H1 (cell line): ENCODE measurements around the gene BGN. TPM values are rescaled to one million over a fixed set of nuclear protein-coding genes. Genes with fewer than 3 reads are reported as not detected.

Source experiments
- CTCF ChIA-PET: fragments of 300-600 bp; sonication (Branson Sonifier 250); formaldehyde crosslinking; loops from one replicate; lab custom pipeline; 2021; ENCODE audit not compliant: partially characterized antibody; lab: Charles Lee
- POLR2A ChIA-PET: fragments of 300-600 bp; sonication (Branson Sonifier 250); formaldehyde crosslinking; loops from one replicate; lab custom pipeline; 2021; ENCODE audit warnings: inconsistent platforms; ENCODE audit not compliant: partially characterized antibody; lab: Charles Lee
- DNase-seq, 2 experiments: peaks; one replicate each; pipeline versions ENCODE4 v3.0.0 to v3.0.0-alpha.2; 2010 to 2022; ENCODE audit warnings: low spot score in 2 of 2, low read depth in 1 of 2, mixed read lengths in 1 of 2
- FAIRE-seq: peaks from 2 replicates; lab custom pipeline; 2011; peaks lifted over from hg19 to GRCh38; lab: Jason Lieb, UNC
- H2AFZ ChIP-seq: 2 replicates; pipeline ENCODE4 v1.8.1; 2012; ENCODE audit warnings: low read length, inconsistent platforms
- H2AK5ac ChIP-seq: 2 replicates; pipeline ENCODE4 v1.6.1; 2013; ENCODE audit warnings: low read depth, low read length
- H2BK120ac ChIP-seq: replicated peaks from 2 replicates; pipeline ENCODE3; 2013; ENCODE audit warnings: low read depth, low read length, inconsistent platforms
- H2BK12ac ChIP-seq: 2 replicates; pipeline ENCODE4 v1.6.1; 2013; ENCODE audit warnings: low read depth, low read length
- H2BK15ac ChIP-seq: 2 replicates; pipeline ENCODE4 v1.6.1; 2013; ENCODE audit warnings: low read length
- H2BK20ac ChIP-seq: 2 replicates; pipeline ENCODE4 v1.6.1; 2013; ENCODE audit warnings: low read length
- H2BK5ac ChIP-seq: 2 replicates; pipeline ENCODE4 v1.6.1; 2013; ENCODE audit warnings: low read depth, low read length
- H3K14ac ChIP-seq: 2 replicates; pipeline ENCODE4 v1.6.1; 2013; ENCODE audit warnings: inconsistent platforms; ENCODE audit not compliant: insufficient read length
- H3K18ac ChIP-seq: 2 replicates; pipeline ENCODE4 v1.6.1; 2013; ENCODE audit warnings: low read length; ENCODE audit errors: extremely low read depth
- H3K23ac ChIP-seq: 2 replicates; pipeline ENCODE4 v1.6.1; 2013; ENCODE audit warnings: inconsistent platforms; ENCODE audit not compliant: insufficient read length
- H3K23me2 ChIP-seq: 2 replicates; pipeline ENCODE4 v1.6.1; 2013; ENCODE audit warnings: low read depth, low read length
- H3K27ac ChIP-seq: 2 replicates; pipeline ENCODE4 v1.6.1; 2011; ENCODE audit warnings: low read depth, low read length, inconsistent platforms
- H3K27me3 ChIP-seq, 4 experiments: replicated peaks in 1 of 4; 1 replicate in 1 of 4; 2 replicates in 3 of 4; pipeline versions ENCODE4 v1.6.1 to v1.8.1; 2011 to 2013; ENCODE audit warnings: low read length in 3 of 4, mild to moderate bottlenecking in 3 of 4, inconsistent platforms in 2 of 4, mixed read lengths in 2 of 4, moderate library complexity in 1 of 4; ENCODE audit not compliant: control insufficient read depth in 3 of 4, insufficient read depth in 3 of 4; ENCODE audit errors: extremely low read depth in 1 of 4
- H3K36me3 ChIP-seq, 4 experiments: 2 replicates each; pipeline versions ENCODE4 v1.6.1 to v1.8.1; 2011 to 2013; ENCODE audit warnings: mild to moderate bottlenecking in 4 of 4, low read length in 3 of 4, moderate library complexity in 2 of 4, control low read depth in 1 of 4, inconsistent platforms in 1 of 4; ENCODE audit not compliant: insufficient read depth in 4 of 4, control insufficient read depth in 2 of 4
- H3K4ac ChIP-seq: replicated peaks from 2 replicates; pipeline ENCODE3; 2013; ENCODE audit warnings: low read length, low read depth, mixed read lengths, inconsistent platforms; ENCODE audit not compliant: insufficient read length
- H3K4me1 ChIP-seq, 4 experiments: replicated peaks in 1 of 4; 1 replicate in 1 of 4; 2 replicates in 3 of 4; pipeline versions ENCODE4 v1.6.1 to v1.8.1; 2011 to 2013; ENCODE audit warnings: low read length in 3 of 4, inconsistent platforms in 2 of 4, mixed read lengths in 1 of 4; ENCODE audit not compliant: insufficient read depth in 4 of 4, control insufficient read depth in 3 of 4
- H3K4me2 ChIP-seq, 2 experiments: 2 replicates each; pipeline versions ENCODE4 v1.6.1 to v1.8.1; 2011 to 2013; ENCODE audit warnings: low read depth in 2 of 2, low read length in 2 of 2, control low read depth in 1 of 2, inconsistent platforms in 1 of 2, mild to moderate bottlenecking in 1 of 2; ENCODE audit not compliant: insufficient read depth in 1 of 2
- H3K4me3 ChIP-seq, 4 experiments: fragments of 200-600, 300-600 bp in 1 of 4; sonication (generic), shearing (Covaris generic), sonication (Bioruptor Twin) in 1 of 4; 2 replicates each; pipeline versions ENCODE4 v1.5.1 to v1.8.1; 2011 to 2016; ENCODE audit warnings: low read length in 4 of 4, low read depth in 3 of 4, control low read depth in 2 of 4, inconsistent platforms in 2 of 4, mild to moderate bottlenecking in 2 of 4, mixed read lengths in 1 of 4, moderate library complexity in 1 of 4; ENCODE audit not compliant: insufficient read depth in 2 of 4; ENCODE audit errors: extremely low read depth in 1 of 4
- H3K56ac ChIP-seq: replicated peaks from 2 replicates; pipeline ENCODE3; 2013; ENCODE audit warnings: low read depth, mild to moderate bottlenecking, mixed read lengths, low read length, inconsistent platforms; ENCODE audit not compliant: insufficient read length
- H3K79me1 ChIP-seq: 2 replicates; pipeline ENCODE4 v1.6.1; 2013; ENCODE audit warnings: low read depth, low read length, control low read depth
- H3K79me2 ChIP-seq, 2 experiments: 2 replicates each; pipeline versions ENCODE4 v1.6.1 to v1.8.1; 2012 to 2013; ENCODE audit warnings: low read length in 2 of 2, mild to moderate bottlenecking in 2 of 2, inconsistent platforms in 1 of 2; ENCODE audit not compliant: insufficient read depth in 2 of 2, control insufficient read depth in 1 of 2
- H3K9ac ChIP-seq, 4 experiments: replicated peaks in 1 of 4; 1 replicate in 1 of 4; 2 replicates in 3 of 4; pipeline versions ENCODE4 v1.6.1 to v1.8.1; 2011 to 2013; ENCODE audit warnings: low read depth in 3 of 4, low read length in 3 of 4, control low read depth in 2 of 4, mild to moderate bottlenecking in 2 of 4, moderate library complexity in 2 of 4, inconsistent platforms in 1 of 4; ENCODE audit errors: extremely low read depth in 1 of 4
- H3K9me3 ChIP-seq, 2 experiments: 2 replicates each; pipeline versions ENCODE4 v1.6.1 to v1.8.1; 2012 to 2013; ENCODE audit warnings: mild to moderate bottlenecking in 2 of 2, moderate library complexity in 2 of 2, control low read depth in 1 of 2, inconsistent platforms in 1 of 2, low read depth in 1 of 2, low read length in 1 of 2, mixed read lengths in 1 of 2; ENCODE audit not compliant: insufficient read depth in 2 of 2
- H4K20me1 ChIP-seq, 2 experiments: replicated peaks in 1 of 2; 2 replicates each; pipeline versions ENCODE3 to v1.8.1; 2011 to 2013; ENCODE audit warnings: inconsistent platforms in 2 of 2, low read length in 2 of 2, mild to moderate bottlenecking in 1 of 2; ENCODE audit not compliant: insufficient read depth in 2 of 2, control insufficient read depth in 1 of 2
- H4K5ac ChIP-seq: 2 replicates; pipeline ENCODE4 v1.6.1; 2013; ENCODE audit warnings: low read length, low read depth, mixed read lengths, inconsistent platforms; ENCODE audit not compliant: insufficient read length
- H4K8ac ChIP-seq: 2 replicates; pipeline ENCODE4 v1.8.0; 2013; ENCODE audit warnings: mild to moderate bottlenecking, moderate library complexity, low read length, inconsistent platforms; ENCODE audit not compliant: insufficient read depth; ENCODE audit errors: extremely low read depth
- H4K91ac ChIP-seq: replicated peaks from 2 replicates; pipeline ENCODE3; 2013; ENCODE audit warnings: low read length, mixed read lengths, inconsistent platforms; ENCODE audit not compliant: insufficient read length
- CHD2 ChIP-seq: IDR thresholded peaks from 2 replicates; pipeline ENCODE4 v1.6.1; 2012; ENCODE audit warnings: low read length, improper control_type of control experiment
- WGBS, 2 experiments: shearing (Covaris generic) in 1 of 2; methylation state at CpG; one replicate each; pipeline versions ENCODE4 v1.1.6 to v1.1.7; 2013 to 2015; ENCODE audit warnings: low lambda C conversion rate in 2 of 2, mixed read lengths in 2 of 2, inconsistent platforms in 1 of 2, low coverage in 1 of 2, missing lambda C conversion rate in 1 of 2; ENCODE audit not compliant: insufficient replicate concordance in 2 of 2, insufficient coverage in 1 of 2, insufficient read length in 1 of 2; ENCODE audit errors: extremely low coverage in 1 of 2, missing lambda C conversion rate in 1 of 2; 5-methylcytosine and 5-hydroxymethylcytosine counted together
- polyA plus RNA-seq, 7 experiments: library from polyadenylated mRNA; depleted of rRNA in 3 of 7; stranded (reverse) in 5 of 7; unstranded in 2 of 7; fragments of >200 nt in 5 of 7; fragments of 200-250 nt in 2 of 7; gene quantifications; 1 replicate in 5 of 7; 2 replicates in 1 of 7; 4 replicates in 1 of 7; pipeline versions ENCODE4 v1.2.1 to v1.2.3, GENCODE V29; 2011 to 2013; ENCODE audit warnings: missing spikeins in 2 of 7, mixed read lengths in 2 of 7
- total RNA-seq: library from RNA; stranded (reverse); fragmentation: NEBNext Ultra II Directional; extraction: Animal tissue kit (Norgen Biotek cat#: 25700); gene quantifications from 2 replicates; pipeline ENCODE4 v1.2.1, GENCODE V29; 2021

The BGN gene
- total and polyA plus RNA-seq, 2 of the 8 experiments (the other 6 are each of a cell fraction or from before 2014, with no cell fraction given), result 1.8 to 2.4 TPM

DNA sequence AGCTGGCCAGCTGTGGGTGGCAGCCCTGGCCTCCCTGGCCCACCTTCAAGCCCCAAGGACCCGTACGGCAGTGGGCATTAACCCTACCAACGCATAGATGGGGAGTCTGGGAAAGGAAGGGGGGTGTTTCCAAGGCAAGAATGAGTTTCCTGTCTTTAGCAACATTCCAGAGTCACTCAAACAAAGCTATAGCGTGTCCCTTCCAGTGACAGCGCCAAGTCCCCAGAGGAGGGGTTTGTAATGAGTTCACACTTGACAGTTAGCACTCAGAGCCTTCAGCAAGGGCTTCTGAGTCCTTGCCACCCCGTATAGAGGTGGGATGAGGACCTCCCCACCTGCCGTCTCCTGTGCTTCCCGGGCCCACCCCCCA is 1.8 kb downstream of the BGN start:
- Histone ChIP-seq H3K79me1 (no peaks in the 10 kb centered on the region), H2AK5ac (no peak overlapping the region), H3K27me3 (peaks cover 0 to 2% (median 0%) of the 10 kb centered on the region in 4 experiments; a peak in 5 of 7 replicates), H4K8ac (no peak overlapping the region), H3K9ac (no peak overlapping the region), H3K4me2 (no peak overlapping the region), H3K79me2 (no peaks in the 10 kb centered on the region), H2BK15ac (no peak overlapping the region), H3K27ac (no peak overlapping the region), H3K4me3 (no peak overlapping the region), H2BK5ac (no peak overlapping the region), H3K56ac (no peak overlapping the region), H2BK120ac (no peak overlapping the region)
- no peak for FAIRE-seq
- TF ChIP-seq CHD2, result no peak
- TF ChIP-seq, all 59 proteins: peak for 0
- Histone ChIP-seq H3K4ac (no peak overlapping the region), H4K5ac (no peak overlapping the region), H2BK20ac (no peak overlapping the region), H3K18ac (no peak overlapping the region), H3K14ac (no peak overlapping the region), H3K36me3 (no peaks in the 10 kb centered on the region), H2AFZ (no peak overlapping the region), H3K4me1 (peaks cover 0 to 16% (median 2%) of the 10 kb centered on the region in 4 experiments; a peak in 3 of 7 replicates), H3K23me2 (peaks cover 2% of the 10 kb centered on the region; the same call in 1 of the 2 replicates), H4K91ac (no peak overlapping the region), H2BK12ac (no peak overlapping the region), H3K23ac (no peak overlapping the region), H4K20me1 (peaks cover 0 to 4% of the 10 kb centered on the region in 2 experiments), H3K9me3 (no peaks in the 10 kb centered on the region)
- CTCF ChIA-PET, result interaction anchor here (1.0 to 3.6 kb wide), 2 partner anchors 13 to 20 kb away, joined by 3 to 11 read pairs; no protein-coding TSS in a partner anchor
- DNase-seq, result no peak
- 82% methylated on average over 5 of the region's 8 CpGs; no CpG with 5 or more reads in 1 of the 2 experiments for WGBS, 2 experiments
- POLR2A ChIA-PET, result no interaction called here
